Lower leg skin (tissue), 3 donors: Measurements from ENCODE around the gene IBA57.

Experiments
- POLR2A ChIP-seq, 2 donors: fragments of 450-650 bp; IDR thresholded peaks; one replicate each; pipeline ENCODE4 v1.6.1; 2016 to 2017; ENCODE audit warnings: antibody characterized with exemption in 2 of 2, mild to moderate bottlenecking in 1 of 2, moderate library complexity in 1 of 2
- TF ChIP-seq, protein P1 (sequence below), 3 donors: fragments of 450-650 bp; IDR thresholded peaks; one replicate each; pipeline ENCODE4 v1.5.1; 2016; ENCODE audit warnings: antibody characterized with exemption in 3 of 3, mild to moderate bottlenecking in 3 of 3, moderate library complexity in 2 of 3

DNA sequence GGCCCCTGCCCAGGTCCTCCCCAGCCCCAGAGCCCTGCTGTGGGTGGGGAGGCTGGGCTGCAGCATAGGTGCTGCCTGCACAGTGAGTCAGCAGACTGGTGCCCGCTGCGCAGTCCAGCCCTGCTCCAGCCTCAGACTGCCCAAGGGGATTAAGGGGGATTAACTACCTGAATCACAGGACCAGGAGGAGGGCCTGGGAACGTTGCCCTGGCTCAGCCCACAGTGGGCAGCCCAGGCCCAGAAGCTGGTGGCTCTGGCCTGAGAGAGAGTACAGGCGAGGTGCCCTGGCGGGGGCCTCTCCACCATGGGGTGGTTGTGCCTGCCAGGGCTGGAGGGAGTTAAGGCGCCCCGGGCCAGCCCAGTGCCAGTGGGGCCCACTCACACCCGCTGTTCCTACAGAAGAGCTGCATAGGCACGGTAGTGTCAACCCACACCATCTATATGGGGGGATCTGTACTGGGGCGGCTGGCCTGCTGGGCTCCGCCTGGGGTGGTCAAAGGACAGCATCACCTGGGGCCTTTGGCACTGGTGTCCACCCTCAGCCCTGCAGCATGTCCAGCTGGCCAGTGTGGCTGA is 44.6 kb downstream of the IBA57 start:
- TF ChIP-seq, protein P1, sequence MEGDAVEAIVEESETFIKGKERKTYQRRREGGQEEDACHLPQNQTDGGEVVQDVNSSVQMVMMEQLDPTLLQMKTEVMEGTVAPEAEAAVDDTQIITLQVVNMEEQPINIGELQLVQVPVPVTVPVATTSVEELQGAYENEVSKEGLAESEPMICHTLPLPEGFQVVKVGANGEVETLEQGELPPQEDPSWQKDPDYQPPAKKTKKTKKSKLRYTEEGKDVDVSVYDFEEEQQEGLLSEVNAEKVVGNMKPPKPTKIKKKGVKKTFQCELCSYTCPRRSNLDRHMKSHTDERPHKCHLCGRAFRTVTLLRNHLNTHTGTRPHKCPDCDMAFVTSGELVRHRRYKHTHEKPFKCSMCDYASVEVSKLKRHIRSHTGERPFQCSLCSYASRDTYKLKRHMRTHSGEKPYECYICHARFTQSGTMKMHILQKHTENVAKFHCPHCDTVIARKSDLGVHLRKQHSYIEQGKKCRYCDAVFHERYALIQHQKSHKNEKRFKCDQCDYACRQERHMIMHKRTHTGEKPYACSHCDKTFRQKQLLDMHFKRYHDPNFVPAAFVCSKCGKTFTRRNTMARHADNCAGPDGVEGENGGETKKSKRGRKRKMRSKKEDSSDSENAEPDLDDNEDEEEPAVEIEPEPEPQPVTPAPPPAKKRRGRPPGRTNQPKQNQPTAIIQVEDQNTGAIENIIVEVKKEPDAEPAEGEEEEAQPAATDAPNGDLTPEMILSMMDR (IDR thresholded peaks at IDR 0.05): no peak
- no peak for TF ChIP-seq POLR2A (IDR thresholded peaks at IDR 0.05)
